ENCODE results near the gene DNAJC27.

DNA sequence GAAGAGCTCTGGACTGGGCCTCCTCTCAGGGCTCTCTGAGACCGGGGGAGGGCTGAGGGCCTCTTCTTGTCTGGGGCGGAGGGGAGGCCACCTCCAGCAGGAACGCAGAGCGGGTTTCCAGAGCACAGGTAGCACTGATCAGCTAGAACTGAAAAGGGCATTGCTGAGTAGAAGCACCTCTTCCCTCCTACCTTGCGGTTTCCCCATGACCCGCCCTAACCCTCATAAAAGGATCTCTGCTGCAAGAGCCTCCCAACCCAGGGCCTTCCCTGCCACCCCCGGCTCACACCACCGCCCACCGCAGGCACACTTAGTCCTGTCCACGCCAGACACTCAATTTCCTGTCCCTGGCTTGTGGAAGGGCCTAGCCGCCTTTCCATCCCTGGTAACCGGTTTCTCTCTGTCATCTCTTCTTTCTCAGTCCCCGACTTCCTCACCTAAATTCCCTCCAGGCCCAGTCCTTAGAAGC lies 52.7 kb downstream of the DNAJC27 start:
- TF ChIP-seq CTCF (IDR thresholded peaks at IDR 0.05) (no peak), POLR2A (IDR thresholded peaks at IDR 0.05) (no peak), POLR2AphosphoS5 (IDR thresholded peaks at IDR 0.05) (peak in 1 of 3 donors; percentile 10), EP300 (IDR thresholded peaks at IDR 0.05; ENCODE audit: low read depth) (no peak)

Measured in transverse colon (tissue), 4 donors.